ENCODE measurements around the gene LRRC3.

The LRRC3 gene

GRCh38 chr21:44473915-44474555 lies 18.7 kb downstream of the LRRC3 start:
- ChIA-PET CTCF (interaction anchor here (0.6 kb wide), 1 partner anchor 663 kb away, joined by 4 read pairs; no protein-coding TSS in a partner anchor), POLR2A (no interaction called here)
- no peaks in the 10 kb centered on the region for H3K4me1 ChIP-seq (ENCODE audit: control insufficient read depth, insufficient read depth, low read length)
- no peak for TF ChIP-seq OVOL3 (tag by site-specific recombination; IDR thresholded peaks at IDR 0.05)
- TF ChIP-seq, protein P1, sequence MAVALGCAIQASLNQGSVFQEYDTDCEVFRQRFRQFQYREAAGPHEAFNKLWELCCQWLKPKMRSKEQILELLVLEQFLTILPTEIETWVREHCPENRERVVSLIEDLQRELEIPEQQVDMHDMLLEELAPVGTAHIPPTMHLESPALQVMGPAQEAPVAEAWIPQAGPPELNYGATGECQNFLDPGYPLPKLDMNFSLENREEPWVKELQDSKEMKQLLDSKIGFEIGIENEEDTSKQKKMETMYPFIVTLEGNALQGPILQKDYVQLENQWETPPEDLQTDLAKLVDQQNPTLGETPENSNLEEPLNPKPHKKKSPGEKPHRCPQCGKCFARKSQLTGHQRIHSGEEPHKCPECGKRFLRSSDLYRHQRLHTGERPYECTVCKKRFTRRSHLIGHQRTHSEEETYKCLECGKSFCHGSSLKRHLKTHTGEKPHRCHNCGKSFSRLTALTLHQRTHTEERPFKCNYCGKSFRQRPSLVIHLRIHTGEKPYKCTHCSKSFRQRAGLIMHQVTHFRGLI (tag by site-specific recombination; IDR thresholded peaks at IDR 0.05) = no peak
- TF ChIP-seq ZNF202 (tag by site-specific recombination; IDR thresholded peaks at IDR 0.05; ENCODE audit: borderline replicate concordance) = no peak
- TF ChIP-seq ZNF112 (tag by site-specific recombination; IDR thresholded peaks at IDR 0.05) = no peak
- TF ChIP-seq ZNF701 (tag by site-specific recombination; IDR thresholded peaks at IDR 0.05) = no peak
- TF ChIP-seq ZNF639 (tag by site-specific recombination; IDR thresholded peaks at IDR 0.05) = no peak
- no peak for TF ChIP-seq ZNF366 (tag by site-specific recombination; conservative IDR thresholded peaks at IDR 0.05)
- TF ChIP-seq HOXC10 (CRISPR knock-in tag; IDR thresholded peaks at IDR 0.05) = no peak
- no peak for TF ChIP-seq ZNF707 (tag by site-specific recombination; IDR thresholded peaks at IDR 0.05)
- no peaks in the 10 kb centered on the region for H3K9me3 ChIP-seq (ENCODE audit: control insufficient read depth, insufficient read depth, low read depth, low read length)
- no peaks in the 10 kb centered on the region for H3K36me3 ChIP-seq (ENCODE audit: control insufficient read depth in 2 of 2, insufficient read depth in 1 of 2, low read length in 2 of 2)
- H3K4me3 ChIP-seq (ENCODE audit: low read depth, low read length) = no peak overlapping the region
- no peak overlapping the region for H3K27ac ChIP-seq (ENCODE audit: extremely low read depth, low read depth, low read length)

DNA sequence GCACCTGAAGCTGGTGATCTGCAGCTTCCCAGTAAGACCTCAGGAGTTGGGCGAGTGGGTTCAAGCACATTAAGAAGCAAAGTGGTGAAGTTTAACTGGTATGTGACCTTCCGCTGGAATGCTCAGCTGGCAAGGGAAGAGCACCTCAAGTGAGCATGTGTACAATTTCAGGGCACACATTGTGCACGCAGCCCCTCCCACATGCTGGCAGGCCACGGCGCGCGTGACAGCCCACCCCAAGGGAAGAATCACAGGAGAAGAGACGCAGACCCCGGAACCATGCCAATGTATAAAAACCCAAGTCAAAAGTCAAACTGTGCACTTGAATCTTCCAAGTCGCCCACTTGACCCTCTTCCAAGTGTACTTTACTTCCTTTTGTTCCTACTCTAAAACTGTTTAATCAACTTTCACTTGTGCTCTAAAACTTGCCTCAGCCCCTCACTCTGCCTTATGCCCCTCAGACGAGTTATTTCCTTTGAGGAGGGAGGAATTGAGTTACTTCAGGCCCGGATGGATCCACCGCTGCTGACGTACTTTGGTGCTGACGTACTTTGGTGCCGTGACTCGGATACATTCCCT lies 20.0 kb downstream of the LRRC3 start:
- Histone ChIP-seq H3K4me3 (ENCODE audit: low read depth, low read length) (no peak overlapping the region), H3K27ac (ENCODE audit: extremely low read depth, low read depth, low read length) (no peak overlapping the region), H3K36me3 (ENCODE audit: control insufficient read depth in 2 of 2, insufficient read depth in 1 of 2, low read length in 2 of 2) (no peaks in the 10 kb centered on the region), H3K9me3 (ENCODE audit: control insufficient read depth, insufficient read depth, low read depth, low read length) (no peaks in the 10 kb centered on the region), H3K4me1 (ENCODE audit: control insufficient read depth, insufficient read depth, low read length) (no peaks in the 10 kb centered on the region)
- no peak for TF ChIP-seq OVOL3 (tag by site-specific recombination; IDR thresholded peaks at IDR 0.05)
- TF ChIP-seq ZNF366 (tag by site-specific recombination; conservative IDR thresholded peaks at IDR 0.05) = no peak
- TF ChIP-seq, protein P2, sequence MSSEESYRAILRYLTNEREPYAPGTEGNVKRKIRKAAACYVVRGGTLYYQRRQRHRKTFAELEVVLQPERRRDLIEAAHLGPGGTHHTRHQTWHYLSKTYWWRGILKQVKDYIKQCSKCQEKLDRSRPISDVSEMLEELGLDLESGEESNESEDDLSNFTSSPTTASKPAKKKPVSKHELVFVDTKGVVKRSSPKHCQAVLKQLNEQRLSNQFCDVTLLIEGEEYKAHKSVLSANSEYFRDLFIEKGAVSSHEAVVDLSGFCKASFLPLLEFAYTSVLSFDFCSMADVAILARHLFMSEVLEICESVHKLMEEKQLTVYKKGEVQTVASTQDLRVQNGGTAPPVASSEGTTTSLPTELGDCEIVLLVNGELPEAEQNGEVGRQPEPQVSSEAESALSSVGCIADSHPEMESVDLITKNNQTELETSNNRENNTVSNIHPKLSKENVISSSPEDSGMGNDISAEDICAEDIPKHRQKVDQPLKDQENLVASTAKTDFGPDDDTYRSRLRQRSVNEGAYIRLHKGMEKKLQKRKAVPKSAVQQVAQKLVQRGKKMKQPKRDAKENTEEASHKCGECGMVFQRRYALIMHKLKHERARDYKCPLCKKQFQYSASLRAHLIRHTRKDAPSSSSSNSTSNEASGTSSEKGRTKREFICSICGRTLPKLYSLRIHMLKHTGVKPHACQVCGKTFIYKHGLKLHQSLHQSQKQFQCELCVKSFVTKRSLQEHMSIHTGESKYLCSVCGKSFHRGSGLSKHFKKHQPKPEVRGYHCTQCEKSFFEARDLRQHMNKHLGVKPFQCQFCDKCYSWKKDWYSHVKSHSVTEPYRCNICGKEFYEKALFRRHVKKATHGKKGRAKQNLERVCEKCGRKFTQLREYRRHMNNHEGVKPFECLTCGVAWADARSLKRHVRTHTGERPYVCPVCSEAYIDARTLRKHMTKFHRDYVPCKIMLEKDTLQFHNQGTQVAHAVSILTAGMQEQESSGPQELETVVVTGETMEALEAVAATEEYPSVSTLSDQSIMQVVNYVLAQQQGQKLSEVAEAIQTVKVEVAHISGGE (tag by site-specific recombination; conservative IDR thresholded peaks at IDR 0.05; ENCODE audit: low read depth) = no peak
- TF ChIP-seq EGR2 (tag by site-specific recombination; IDR thresholded peaks at IDR 0.05; ENCODE audit: low read depth) = no peak
- TF ChIP-seq SP7 (tag by site-specific recombination; IDR thresholded peaks at IDR 0.05) = no peak
- no peak for TF ChIP-seq ZXDB (tag by site-specific recombination; IDR thresholded peaks at IDR 0.05)
- POLR2A ChIA-PET = no interaction called here
- CTCF ChIA-PET = no interaction called here

DNA sequence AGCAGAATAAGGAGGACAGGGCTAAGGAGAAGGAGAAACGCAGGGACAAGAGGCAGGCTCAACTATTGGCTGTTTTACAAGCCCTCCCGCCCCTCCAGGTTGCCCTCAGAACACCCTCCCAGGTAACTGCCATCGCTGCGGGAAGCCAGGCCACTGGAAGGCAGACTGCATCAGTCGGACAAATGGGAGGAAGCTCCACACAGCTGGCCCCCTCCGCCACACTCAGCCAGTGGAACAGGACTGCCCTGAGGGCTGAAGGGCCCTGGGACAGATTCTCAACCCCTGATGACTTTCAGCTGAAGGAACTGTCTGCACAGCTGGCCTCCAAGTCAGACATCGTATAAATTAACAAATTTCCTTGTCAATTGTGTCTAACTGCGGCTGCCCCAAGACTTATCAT lies 21.8 kb downstream of the LRRC3 start:
- no peak overlapping the region for H3K27ac ChIP-seq (ENCODE audit: extremely low read depth, low read depth, low read length)
- ChIA-PET CTCF (interaction anchor here (0.6 to 1.1 kb wide), 4 partner anchors 11 to 317 kb away, joined by 3 to 4 read pairs (median 3); no protein-coding TSS in a partner anchor), POLR2A (no interaction called here)
- TF ChIP-seq ZNF391 (tag by site-specific recombination; IDR thresholded peaks at IDR 0.05; ENCODE audit: borderline replicate concordance, low read depth) = no peak
- TF ChIP-seq ZNF274 (IDR thresholded peaks at IDR 0.05; ENCODE audit: low read length) = no peak
- TF ChIP-seq ZNF274 (tag by site-specific recombination; IDR thresholded peaks at IDR 0.05; ENCODE audit: borderline replicate concordance) = no peak
- no peak for TF ChIP-seq ZNF223 (tag by site-specific recombination; IDR thresholded peaks at IDR 0.05)
- no peak overlapping the region for H3K4me3 ChIP-seq (ENCODE audit: low read depth, low read length)
- H3K36me3 ChIP-seq (ENCODE audit: control insufficient read depth in 2 of 2, insufficient read depth in 1 of 2, low read length in 2 of 2) = no peaks in the 10 kb centered on the region
- H3K4me1 ChIP-seq (ENCODE audit: control insufficient read depth, insufficient read depth, low read length) = no peaks in the 10 kb centered on the region
- no peaks in the 10 kb centered on the region for H3K9me3 ChIP-seq (ENCODE audit: control insufficient read depth, insufficient read depth, low read depth, low read length)

All from HEK293 (cell line).